DND-41 (cell line): ENCODE results near the gene ERGIC2.
"Not testable (repeated sequence)": the region's sequence is repeated elsewhere in the genome, so short reads cannot be mapped to it uniquely, and the experiment has no call there.

Source experiments
- CTCF ChIP-seq: IDR thresholded peaks from 2 replicates; pipeline ENCODE4 v1.5.1; 2012; ENCODE audit warnings: borderline replicate concordance, low read length, moderate library complexity, mild to moderate bottlenecking; ENCODE audit not compliant: poor library complexity, severe bottlenecking; ENCODE audit errors: extremely low read depth
- EZH2 ChIP-seq: IDR thresholded peaks from 3 replicates; pipeline ENCODE4 v1.6.1; 2012; ENCODE audit warnings: borderline replicate concordance, low read depth, mild to moderate bottlenecking, moderate library complexity, low read length, inconsistent platforms; ENCODE audit not compliant: severe bottlenecking

- TF ChIP-seq CTCF, EZH2: not testable (repeated sequence)
Measured at GRCh38 chr12:29385194-29385593, 4.2 kb upstream of the ERGIC2 start.
